ENCODE results near the gene GRIK4. TPM values are rescaled to one million over a fixed set of nuclear protein-coding genes. Genes with fewer than 3 reads are reported as not detected.
A peak's percentile ranks its signal among the peaks of the same experiment; 100 is the strongest.
"Not testable (repeated sequence)": the region's sequence is repeated elsewhere in the genome, so short reads cannot be mapped to it uniquely, and the experiment has no call there.

GRIK4 gene
- total RNA-seq, 1 experiment from 2014 or later, result 3.3 TPM

- TF ChIP-seq E2F1 (CRISPR knock-in tag; IDR thresholded peaks at IDR 0.05) (no peak), ZNF281 (CRISPR knock-in tag; IDR thresholded peaks at IDR 0.05) (no peak)
Observed at GRCh38 chr11:120500414-120501071, 11.0 kb upstream of the GRIK4 start (continued).

GRCh38 chr11:120501440-120501839, 10.1 kb upstream of the GRIK4 start:
- peaks cover 60% of the 10 kb centered on the region for H3K4me1 Mint-ChIP-seq
- no peaks in the 10 kb centered on the region for H3K27me3 Mint-ChIP-seq (ENCODE audit: low read depth)
- H3K36me3 Mint-ChIP-seq, result no peaks in the 10 kb centered on the region
- DNase-seq (ENCODE audit: low spot score) (no peak), ATAC-seq (no peak)
- H3K9me3 Mint-ChIP-seq, result no peaks in the 10 kb centered on the region
- POLR2A ChIA-PET, result no interaction called here
- CTCF ChIA-PET, result interaction anchor here (1.0 to 3.2 kb wide), 7 partner anchors 10 to 301 kb away, joined by 3 to 12 read pairs (median 5); partner anchors contain the start of genes ARHGEF12 and GRIK4
- peak overlapping the region; percentile 49 for H3K4me3 Mint-ChIP-seq
- TF ChIP-seq HMGA2 (CRISPR knock-in tag; IDR thresholded peaks at IDR 0.05) (no peak), GABPB1 (CRISPR knock-in tag; IDR thresholded peaks at IDR 0.05) (no peak), SP1 (CRISPR knock-in tag; conservative IDR thresholded peaks at IDR 0.05) (no peak)
- peak overlapping the region; percentile 21; the same call in 1 of the 2 replicates for H3K27ac Mint-ChIP-seq

GRCh38 chr11:120501976-120502755, 9.4 kb upstream of the GRIK4 start:
- POLR2A ChIA-PET, result no interaction called here
- Mint-ChIP-seq H3K4me1 (peaks cover 56% of the 10 kb centered on the region), H3K27me3 (ENCODE audit: low read depth) (no peaks in the 10 kb centered on the region), H3K27ac (no peak overlapping the region), H3K4me3 (no peak overlapping the region), H3K9me3 (no peaks in the 10 kb centered on the region), H3K36me3 (no peaks in the 10 kb centered on the region)
- DNase-seq (ENCODE audit: low spot score), result no peak
- peak; percentile 95 for TF ChIP-seq ZNF121 (CRISPR knock-in tag; IDR thresholded peaks at IDR 0.05)
- TF ChIP-seq STAT6 (CRISPR knock-in tag; conservative IDR thresholded peaks at IDR 0.05; ENCODE audit: low read depth), result no peak
- TF ChIP-seq ETV6 (CRISPR knock-in tag; IDR thresholded peaks at IDR 0.05), result no peak
- ATAC-seq, result no peak
- CTCF ChIA-PET, result interaction anchor here (1.0 to 3.2 kb wide), 10 partner anchors 9 to 483 kb away, joined by 3 to 12 read pairs (median 4); partner anchors contain the start of genes ARHGEF12 and GRIK4

- POLR2A ChIA-PET; DNase-seq (ENCODE audit: low spot score); H3K9me3 Mint-ChIP-seq; H3K27ac Mint-ChIP-seq; H3K27me3 Mint-ChIP-seq (ENCODE audit: low read depth); H3K36me3 Mint-ChIP-seq: not testable (repeated sequence)
- peak overlapping the region; percentile 3; the same call in 1 of the 2 replicates for H3K4me3 Mint-ChIP-seq
- ATAC-seq, result peak; percentile 38; the same call in 1 of the 2 replicates
- CTCF ChIA-PET, result interaction anchor here (0.6 to 4.2 kb wide), 9 partner anchors 24 to 482 kb away, joined by 3 to 19 read pairs (median 4); no protein-coding TSS in a partner anchor
- H3K4me1 Mint-ChIP-seq, result peaks cover 52% of the 10 kb centered on the region
Observed at GRCh38 chr11:120503529-120503928, 8.0 kb upstream of the GRIK4 start.

Measured in WTC11 (cell line).